ENCODE results near the gene DCBLD1. TPM values are rescaled to one million over a fixed set of nuclear protein-coding genes. Genes with fewer than 3 reads are reported as not detected.

The DCBLD1 gene
- total RNA-seq, 1 experiment from 2014 or later: 19.5 TPM

DNA sequence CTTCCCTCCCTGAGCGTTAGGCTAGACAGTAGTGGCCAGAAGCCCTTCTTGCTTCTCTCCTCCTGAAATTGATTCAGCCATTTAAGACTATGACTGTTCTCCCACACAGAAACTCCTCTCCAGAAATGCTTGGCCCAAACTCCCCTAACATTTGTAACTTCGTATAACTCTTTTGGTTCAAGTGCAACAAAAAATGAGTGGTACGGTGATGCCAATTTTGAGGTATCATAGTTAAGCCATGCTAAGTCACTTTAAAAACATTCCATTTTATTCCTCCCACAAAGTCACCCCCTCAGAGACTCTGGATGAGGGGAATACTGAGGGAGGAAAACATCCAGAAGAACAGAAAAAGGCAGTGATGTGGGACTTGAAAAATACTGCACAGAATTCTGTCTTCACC is 35.6 kb upstream of the DCBLD1 start:
- ChIA-PET POLR2A (no interaction called here), CTCF (no interaction called here)

More for the DNA sequence above, 35.6 kb upstream of the DCBLD1 start:
- Histone ChIP-seq H3K27me3 (ENCODE audit: insufficient read depth, low read length) (peaks cover 25% of the 10 kb centered on the region; the same call in 1 of the 2 replicates), H3K9me2 (ENCODE audit: insufficient read depth) (no peaks in the 10 kb centered on the region), H4K20me1 (ENCODE audit: insufficient read depth) (no peaks in the 10 kb centered on the region), H3K79me2 (ENCODE audit: insufficient read depth, low read length) (no peaks in the 10 kb centered on the region), H3K4me1 (ENCODE audit: control insufficient read depth in 1 of 2, insufficient read depth in 2 of 2, low read length in 2 of 2) (peaks cover 9 to 14% of the 10 kb centered on the region in 2 experiments), H2AFZ (ENCODE audit: low read depth, low read length, poor library complexity, severe bottlenecking) (no peak overlapping the region), H3K9ac (ENCODE audit: low read length) (no peak overlapping the region), H3K36me3 (ENCODE audit: control insufficient read depth in 1 of 2, insufficient read depth in 2 of 2, low read length in 2 of 2) (no peaks in the 10 kb centered on the region), H3K9me3 (ENCODE audit: control insufficient read depth in 1 of 2, insufficient read depth in 1 of 2, low read depth in 1 of 2, low read length in 2 of 2) (no peaks in the 10 kb centered on the region), H3K4me3 (replicated peaks in 1 of 2; ENCODE audit: low read depth in 1 of 2, low read length in 2 of 2) (no peak overlapping the region), H3K27ac (ENCODE audit: low read depth, low read length) (no peak overlapping the region), H3K4me2 (ENCODE audit: low read length) (no peak overlapping the region)
- ATAC-seq (no peak), DNase-seq (ENCODE audit: low read depth, low spot score) (no peak)
- intact Hi-C loops (cut with micrococcal nuclease): loop anchor here (5.0 kb wide), 1 partner anchor 230 kb away; the partner anchor contains the start of gene NUS1
- BruUV-seq (replicated peaks): no TSS peak
- RAD21 ChIA-PET (ENCODE audit: low non-redundant PET in 1 of 2, low total read pairs in 2 of 2, uncharacterized antibody in 2 of 2, unreplicated experiment in 2 of 2): no interaction called here
- TF ChIP-seq POLR2AphosphoS5 (IDR thresholded peaks at IDR 0.05; ENCODE audit: low read depth, low read length): no peak
- TF ChIP-seq, protein P1, sequence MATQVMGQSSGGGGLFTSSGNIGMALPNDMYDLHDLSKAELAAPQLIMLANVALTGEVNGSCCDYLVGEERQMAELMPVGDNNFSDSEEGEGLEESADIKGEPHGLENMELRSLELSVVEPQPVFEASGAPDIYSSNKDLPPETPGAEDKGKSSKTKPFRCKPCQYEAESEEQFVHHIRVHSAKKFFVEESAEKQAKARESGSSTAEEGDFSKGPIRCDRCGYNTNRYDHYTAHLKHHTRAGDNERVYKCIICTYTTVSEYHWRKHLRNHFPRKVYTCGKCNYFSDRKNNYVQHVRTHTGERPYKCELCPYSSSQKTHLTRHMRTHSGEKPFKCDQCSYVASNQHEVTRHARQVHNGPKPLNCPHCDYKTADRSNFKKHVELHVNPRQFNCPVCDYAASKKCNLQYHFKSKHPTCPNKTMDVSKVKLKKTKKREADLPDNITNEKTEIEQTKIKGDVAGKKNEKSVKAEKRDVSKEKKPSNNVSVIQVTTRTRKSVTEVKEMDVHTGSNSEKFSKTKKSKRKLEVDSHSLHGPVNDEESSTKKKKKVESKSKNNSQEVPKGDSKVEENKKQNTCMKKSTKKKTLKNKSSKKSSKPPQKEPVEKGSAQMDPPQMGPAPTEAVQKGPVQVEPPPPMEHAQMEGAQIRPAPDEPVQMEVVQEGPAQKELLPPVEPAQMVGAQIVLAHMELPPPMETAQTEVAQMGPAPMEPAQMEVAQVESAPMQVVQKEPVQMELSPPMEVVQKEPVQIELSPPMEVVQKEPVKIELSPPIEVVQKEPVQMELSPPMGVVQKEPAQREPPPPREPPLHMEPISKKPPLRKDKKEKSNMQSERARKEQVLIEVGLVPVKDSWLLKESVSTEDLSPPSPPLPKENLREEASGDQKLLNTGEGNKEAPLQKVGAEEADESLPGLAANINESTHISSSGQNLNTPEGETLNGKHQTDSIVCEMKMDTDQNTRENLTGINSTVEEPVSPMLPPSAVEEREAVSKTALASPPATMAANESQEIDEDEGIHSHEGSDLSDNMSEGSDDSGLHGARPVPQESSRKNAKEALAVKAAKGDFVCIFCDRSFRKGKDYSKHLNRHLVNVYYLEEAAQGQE (IDR thresholded peaks at IDR 0.05; ENCODE audit: low read depth): no peak
- no peak for TF ChIP-seq SRF (IDR thresholded peaks at IDR 0.05; ENCODE audit: low read depth)
- TF ChIP-seq CEBPB (IDR thresholded peaks at IDR 0.05; ENCODE audit: low read depth): no peak
- TF ChIP-seq ATF3 (IDR thresholded peaks at IDR 0.05): no peak
- no peak for TF ChIP-seq ZFX (IDR thresholded peaks at IDR 0.05)
- no peak for TF ChIP-seq TCF7L2 (IDR thresholded peaks at IDR 0.05; ENCODE audit: borderline replicate concordance, extremely low read depth, insufficient read depth, insufficient read length)
- TF ChIP-seq FOSL1 (IDR thresholded peaks at IDR 0.05; ENCODE audit: low read depth): no peak
- TF ChIP-seq ZNF274 (IDR thresholded peaks at IDR 0.05; ENCODE audit: low read depth, low read length): no peak
